HG02943 (cell line): Measurements from ENCODE around the gene MID1.

Experiments
- ATAC-seq: cut with Tn5 transposase; IDR thresholded peaks from one replicate; pipeline ENCODE4 v1.9.1; 2021; ENCODE audit warnings: mild to moderate bottlenecking, low read depth, moderate library complexity; ENCODE audit not compliant: unreplicated experiment

The MID1 gene

DNA sequence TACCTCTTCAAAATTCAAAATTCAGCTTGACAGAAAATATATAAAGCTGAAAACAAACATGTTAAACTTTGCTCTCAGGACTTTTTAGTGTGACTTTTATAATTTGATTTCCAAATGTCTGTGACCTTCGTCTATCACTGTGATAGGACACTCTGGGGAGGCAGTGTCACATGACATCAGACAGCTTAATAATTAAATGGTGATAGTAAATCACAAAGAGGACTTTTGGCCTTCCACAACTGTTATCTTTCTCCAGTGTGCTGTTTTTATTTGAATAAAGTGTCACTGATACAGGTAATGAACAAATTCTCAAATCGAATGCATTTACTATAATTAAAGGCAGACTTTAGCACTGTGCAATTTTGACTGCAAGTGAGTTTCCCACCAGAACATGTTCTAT lies 83.1 kb downstream of the MID1 start:
- ATAC-seq: no peak

DNA sequence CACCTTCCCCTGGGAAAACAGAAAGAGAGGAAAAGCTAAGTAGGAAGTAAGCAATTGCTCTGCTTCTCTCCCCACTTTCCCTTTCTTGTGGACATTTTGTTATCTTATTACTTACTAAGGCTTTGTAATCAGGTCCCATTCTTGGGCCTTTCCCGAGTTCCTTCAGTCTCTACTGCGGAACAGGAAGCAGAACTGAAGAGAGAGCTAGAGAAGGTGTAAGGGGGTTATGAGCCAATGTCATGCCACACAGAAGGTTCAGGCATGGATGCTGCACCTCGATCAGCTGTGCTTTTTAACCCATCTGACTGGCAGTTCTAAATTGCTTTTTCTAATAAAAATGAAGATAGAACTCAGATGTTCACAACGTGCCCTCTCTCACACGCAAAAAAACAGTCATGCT lies 83.6 kb downstream of the MID1 start:
- no peak for ATAC-seq

DNA sequence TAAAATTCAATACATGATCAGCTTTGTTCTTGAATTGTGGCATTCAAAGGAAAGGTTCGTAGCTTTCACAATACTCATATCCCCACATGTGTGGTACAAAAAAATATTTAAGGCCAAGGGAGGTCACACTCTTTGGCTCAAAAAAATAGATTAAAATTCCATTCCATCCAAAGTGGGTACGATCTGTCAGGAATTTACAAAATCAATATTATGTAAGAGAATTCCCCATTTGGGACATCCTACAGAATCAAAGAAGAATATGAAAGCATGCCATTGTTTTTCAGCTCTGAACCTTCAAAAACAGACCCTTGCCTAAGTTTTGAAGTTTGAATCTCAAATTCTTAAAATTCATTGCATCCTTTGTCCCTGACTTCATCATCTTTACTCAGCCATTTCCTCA lies 85.8 kb downstream of the MID1 start:
- ATAC-seq: no peak

DNA sequence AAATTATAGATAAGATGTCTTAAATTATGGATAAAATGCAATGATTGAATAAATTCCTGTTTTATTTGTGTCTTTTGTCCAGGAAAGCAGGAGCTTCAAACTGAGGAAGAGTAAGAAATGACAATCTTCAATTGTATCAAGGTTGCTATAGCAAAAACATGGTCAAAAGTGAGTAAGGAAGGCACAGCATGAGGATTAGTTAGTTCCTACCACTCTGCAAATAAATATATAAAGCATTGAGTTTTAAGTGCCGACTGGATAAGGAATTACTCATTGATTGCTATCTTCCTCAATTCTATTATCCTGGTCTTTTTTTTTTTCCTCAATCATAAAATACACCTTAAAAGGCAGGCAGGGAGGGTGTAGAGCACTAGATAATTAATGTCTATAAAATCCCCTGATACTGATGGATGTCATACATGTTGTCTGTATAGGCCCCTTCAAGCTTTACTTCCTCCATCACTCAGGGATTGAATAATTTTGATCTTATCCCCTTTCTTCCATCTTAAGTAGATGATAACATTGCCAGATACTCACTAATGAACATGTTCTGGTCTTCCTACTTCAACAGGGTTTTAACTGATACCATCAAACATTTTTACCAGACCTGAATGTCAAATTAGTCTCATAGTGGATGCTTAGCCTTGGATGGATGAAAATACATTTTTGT lies 86.6 kb downstream of the MID1 start:
- no peak for ATAC-seq

DNA sequence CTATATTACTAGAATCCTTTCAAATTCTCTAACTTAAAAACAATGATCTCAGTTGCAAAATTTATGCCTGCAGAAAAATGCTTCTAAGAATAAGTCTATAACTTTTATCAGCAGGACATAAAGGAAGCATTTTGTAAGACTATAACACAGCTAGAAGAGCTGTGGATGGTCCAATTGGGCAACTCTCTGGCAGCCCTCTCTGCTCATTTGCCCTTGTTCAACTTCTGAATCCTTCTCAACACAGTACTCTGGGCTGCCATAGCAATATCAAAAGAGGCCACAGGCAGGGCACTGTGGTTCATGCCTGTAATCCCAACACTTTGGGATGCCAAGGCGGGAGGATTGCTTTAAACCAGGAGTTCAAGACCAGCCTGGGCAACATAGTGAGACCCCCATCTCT lies 88.5 kb downstream of the MID1 start:
- no peak for ATAC-seq

DNA sequence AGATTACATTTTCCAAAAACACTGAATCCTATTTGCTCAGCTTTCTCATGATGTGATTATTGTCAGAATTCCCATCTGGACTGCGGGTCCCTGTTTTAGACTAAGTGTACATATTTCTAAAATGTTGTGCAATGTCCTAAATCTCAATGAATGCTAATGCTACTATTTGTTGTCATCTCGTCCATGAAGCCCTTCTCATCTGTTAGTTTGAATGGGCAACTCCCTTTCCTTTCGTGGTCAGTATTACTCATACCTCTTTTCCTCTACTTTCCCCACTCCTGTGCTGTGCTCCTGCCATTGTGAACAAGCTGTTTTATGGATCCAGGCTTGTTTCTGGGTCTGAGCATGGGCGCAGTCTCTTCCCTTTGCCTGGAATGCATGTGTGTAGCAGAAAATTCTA lies 91.0 kb downstream of the MID1 start:
- ATAC-seq: no peak

DNA sequence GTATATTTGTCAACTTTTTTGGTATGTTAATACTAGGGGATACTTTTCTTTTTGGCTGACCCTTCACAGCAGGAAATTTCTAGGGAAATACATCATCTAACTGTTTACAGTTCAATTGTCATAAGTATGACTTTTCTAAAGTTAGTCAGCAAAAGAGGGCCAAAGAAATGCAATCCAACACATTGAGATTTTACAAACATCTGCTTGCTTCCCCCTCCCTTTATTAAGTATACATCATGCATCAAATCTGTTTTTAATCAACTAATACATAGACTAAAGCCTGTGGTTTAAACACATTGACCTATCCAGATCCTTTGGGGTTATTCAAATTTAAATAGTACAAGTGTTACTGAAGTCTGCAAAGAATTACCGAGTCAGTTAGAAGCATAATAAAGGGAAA lies 93.9 kb downstream of the MID1 start:
- no peak for ATAC-seq

DNA sequence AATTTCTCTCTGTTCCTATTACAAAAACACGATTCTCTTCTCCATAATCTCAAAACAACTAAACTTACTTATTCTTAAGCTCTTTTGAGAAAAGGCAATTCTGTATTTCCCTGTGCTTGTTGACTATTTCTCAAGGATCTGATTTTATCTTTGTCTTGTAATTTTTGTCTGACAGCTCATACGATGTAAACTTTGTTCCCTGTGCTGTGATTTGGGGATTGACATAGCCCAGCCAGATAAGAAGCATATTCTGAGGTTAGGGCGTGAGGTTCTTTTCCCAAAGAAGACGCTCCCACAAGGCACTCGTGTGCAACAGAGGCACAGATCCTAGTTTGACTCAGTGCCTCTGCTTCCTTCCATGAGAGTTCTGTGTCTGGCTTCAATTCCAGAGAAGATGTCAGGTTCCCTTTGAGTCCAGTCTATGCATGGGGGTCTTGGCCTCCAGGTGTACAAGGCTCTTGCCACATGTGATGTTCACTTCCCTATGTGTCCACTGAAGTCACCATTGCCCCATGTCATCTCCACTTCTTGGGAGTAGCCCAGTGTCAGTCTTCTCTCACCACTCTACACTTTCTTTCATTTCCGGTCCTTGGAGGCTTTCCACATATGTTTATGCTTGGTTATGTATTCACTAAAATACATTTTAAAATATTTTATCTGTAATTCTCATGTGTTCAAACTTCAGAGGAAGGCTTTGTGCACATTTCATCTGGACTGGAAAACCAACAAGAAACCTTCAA lies 94.8 kb downstream of the MID1 start:
- no peak for ATAC-seq

DNA sequence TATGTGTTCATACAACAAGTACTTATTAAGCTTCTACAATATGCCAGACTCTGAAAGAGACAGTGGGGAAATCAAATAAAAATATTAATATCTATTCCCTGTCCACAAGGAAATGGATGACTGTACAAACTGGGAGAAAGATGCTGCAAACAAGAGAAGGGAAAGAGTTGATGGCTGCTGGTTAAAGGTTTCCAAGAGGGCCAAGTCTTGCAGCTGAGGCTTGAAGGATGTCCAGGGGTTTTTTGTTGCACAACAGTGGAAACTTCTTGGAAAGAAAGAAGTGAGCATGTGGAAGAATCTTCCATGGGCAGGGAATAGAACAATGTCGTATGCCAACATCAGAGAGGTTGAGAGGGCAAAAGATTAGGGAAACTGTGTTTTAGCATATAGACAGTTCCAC lies 95.8 kb downstream of the MID1 start:
- no peak for ATAC-seq

DNA sequence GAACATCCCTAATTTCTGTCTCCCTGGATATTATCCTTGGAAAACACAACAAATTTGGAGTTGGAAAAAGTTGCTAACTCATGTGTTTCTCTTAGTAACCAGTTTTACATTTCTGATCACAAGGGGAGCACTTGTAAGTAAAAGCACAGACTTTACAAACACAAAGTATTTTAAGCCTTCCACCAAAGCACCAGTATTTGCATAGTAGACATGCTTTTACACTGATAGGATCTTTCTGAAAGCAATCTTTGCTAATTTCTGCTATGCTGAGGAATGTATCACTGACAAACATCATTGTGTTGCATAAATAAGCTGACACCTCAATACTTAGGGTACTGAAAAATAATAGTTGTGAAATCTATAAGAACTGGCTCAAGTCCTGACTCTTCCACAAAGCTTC lies 100.6 kb downstream of the MID1 start:
- ATAC-seq: no peak

DNA sequence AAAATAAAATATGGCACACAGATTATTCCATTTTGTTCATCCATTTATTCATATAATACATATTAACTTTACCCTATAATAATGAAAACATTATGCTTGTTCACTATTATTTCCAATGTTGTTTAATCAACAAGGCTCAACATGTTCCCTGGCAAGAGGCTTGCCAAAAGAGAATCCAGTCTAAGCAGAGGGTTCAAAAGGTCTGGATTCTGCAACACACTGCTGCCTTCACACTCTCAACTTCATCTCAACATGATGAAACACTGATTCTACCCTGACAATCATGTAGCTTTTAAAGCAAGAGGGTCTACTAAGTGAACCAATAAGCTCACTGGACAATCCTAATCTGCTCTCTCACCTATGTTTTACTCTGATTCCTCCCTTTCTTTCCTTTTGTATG lies 101.1 kb downstream of the MID1 start:
- no peak for ATAC-seq

DNA sequence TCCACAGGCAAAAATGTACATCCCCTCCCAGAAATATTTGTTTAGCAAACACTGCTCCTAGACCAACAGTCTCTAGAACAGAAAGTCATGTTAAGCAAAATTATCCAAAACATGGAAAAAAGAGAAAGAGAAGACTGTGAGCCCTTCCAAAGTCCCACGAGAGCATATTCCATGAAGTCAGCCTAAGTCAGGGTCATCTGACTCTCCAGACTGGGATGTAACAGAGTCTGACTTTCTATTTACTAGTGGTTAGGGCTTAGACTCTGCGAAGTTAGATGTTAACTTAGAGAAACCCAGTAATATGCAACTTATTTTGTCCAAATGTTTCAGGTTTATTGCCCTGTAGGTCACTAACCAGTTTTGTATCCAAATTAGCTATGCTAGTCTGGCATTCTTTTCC lies 102.3 kb downstream of the MID1 start:
- no peak for ATAC-seq

DNA sequence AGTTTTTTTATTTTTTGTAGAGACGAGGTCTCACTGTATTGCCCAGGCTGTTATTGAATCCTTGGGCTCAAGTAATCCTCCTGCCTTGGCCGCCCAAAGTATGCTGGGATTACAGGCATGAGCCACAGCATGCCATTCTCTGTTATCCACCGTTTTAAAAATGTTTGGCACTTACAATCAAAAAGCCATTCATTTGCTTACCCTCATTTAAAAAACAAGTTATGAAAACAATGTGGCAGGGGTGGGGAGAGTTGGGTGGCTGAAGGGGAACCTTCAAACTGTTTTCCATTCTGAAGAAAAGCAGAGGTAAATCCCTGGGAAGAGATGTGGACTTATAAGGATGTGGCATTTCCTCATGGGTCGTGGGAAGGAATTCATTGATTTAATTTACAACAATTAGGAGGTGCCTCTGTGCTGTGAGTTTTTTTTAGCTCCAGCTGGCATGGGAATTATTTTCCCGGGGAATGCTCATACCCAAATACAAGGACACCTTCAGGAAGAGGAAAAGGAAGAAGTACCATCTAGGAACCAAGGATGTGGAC lies 103.5 kb downstream of the MID1 start:
- no peak for ATAC-seq

DNA sequence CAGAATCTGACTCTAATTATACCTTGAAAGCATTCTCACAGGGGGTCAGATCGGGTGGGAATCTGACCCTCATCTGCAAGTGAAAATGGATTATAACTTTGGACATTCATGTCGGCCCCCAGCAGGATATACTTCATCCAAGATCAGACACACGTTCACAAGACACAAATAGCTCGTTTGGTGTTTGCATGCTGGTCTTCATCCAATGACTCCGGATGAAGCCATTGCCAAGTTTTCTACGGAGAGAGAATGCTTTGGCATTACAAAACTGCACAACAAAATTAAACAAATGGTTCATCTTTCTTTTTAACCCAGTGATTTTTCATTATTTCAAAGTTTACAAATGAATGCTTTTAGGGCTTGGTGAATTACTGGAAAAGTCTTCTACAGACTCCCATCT lies 105.5 kb downstream of the MID1 start:
- ATAC-seq: no peak

DNA sequence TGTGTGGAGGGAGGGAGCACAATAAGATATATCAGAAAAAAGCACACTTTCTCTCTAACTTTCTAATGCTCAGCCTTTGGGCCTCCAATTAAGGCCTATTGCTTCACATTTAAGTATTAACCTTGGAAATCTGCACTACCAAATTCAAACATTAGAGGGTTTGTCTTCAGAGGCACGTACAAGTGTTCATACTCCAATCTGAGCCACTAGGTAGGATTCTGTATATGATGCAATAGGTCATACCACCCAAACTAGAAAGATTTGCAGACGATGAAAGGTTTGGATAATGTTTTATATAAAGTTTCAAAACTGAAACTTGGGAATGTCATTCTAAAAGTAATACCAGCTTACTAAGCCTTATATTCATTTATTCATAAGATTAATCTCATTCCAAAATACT lies 106.4 kb downstream of the MID1 start:
- ATAC-seq: no peak

DNA sequence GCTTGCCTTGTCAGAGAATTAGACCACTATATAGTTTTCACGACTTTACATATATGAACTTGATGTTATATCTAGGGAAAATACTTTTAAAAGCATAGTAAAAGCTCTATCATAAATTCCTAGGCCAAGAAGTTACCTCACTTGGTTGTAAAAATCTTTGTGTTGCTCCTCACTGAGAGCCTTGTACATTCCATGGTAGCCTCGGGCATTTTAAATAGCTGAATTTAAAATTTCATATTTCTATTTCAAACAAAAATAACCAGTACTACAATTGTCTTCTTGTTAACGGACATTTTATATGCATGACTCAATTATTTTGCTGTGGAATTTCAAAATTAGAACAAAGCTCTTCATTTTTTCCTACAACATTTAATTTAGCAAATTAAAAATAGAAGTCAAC lies 107.6 kb downstream of the MID1 start:
- ATAC-seq: no peak

DNA sequence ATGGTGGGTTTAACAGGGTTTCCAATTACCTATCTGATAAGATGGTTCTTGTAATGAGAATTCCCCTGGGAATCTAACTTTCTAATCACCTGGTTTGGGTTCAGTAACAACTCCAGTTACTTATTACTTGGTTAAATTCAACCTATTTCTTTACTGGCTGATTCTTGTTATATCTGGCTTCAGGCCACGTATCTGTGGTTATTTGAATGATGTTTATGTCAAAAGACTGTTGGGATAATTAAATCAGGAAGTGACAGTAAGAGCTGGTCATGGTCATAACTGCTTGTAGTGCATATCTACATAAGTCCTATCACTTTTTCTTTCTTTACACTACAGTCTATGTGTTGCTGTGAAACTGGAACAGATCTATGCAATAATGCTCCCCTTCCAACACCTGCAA lies 108.1 kb downstream of the MID1 start:
- no peak for ATAC-seq

DNA sequence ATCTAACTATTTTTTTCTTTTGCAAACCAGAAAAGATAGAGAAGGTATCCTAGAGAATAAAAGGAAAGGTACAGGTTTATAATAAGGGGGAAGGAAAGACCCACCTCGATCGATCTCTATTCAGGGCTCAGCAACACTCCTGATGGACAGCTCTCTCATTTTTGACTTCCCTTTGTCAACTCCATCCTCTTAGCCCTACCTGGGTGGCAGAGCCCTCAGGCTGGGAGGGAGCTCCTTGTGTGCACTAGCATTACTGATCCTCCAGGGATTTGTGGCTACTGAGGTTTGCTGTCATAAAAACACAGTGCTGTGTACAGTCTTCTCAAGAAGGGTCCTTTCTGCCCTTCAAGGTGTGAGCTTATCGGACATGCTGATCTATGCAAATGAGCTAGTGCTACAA lies 111.0 kb downstream of the MID1 start:
- ATAC-seq: no peak

DNA sequence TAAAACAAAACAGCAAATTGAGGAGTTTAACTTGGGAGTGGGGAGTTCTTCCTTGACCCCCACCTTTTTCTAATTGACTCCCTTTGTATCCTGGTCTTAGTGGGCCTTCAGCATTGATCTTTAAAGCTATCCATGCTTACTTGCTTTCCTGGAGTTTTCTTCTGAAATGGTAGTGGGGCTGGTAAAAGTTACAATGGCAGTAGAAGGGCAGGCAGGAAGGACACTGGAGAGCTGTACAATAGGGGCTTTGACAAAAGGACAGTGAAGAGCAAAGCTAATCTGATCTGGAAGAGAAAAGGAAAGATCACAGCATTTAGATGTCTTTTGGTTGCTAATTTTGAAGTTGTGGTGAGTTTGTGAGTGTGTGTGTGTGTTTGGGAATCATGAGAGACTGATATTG lies 111.5 kb downstream of the MID1 start:
- ATAC-seq: no peak

DNA sequence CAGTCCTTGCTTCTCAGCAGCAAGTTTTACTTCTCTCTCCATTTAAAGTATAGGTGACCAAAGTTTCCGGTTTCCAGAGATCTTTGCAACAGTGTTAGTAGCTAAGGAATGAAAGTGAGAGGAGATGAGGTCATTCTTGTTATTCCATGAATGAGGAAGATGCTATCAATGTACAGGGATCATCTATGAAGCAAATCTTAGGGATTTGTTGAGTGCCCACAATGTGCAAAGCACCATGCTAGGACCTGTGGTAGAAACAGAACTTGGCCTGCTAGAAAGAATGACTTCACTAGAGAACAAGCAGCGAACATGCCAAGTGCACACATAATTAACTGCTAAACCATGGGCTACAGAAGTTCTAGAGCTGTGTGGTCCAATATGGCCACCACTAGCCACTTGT lies 112.5 kb downstream of the MID1 start:
- ATAC-seq: no peak

DNA sequence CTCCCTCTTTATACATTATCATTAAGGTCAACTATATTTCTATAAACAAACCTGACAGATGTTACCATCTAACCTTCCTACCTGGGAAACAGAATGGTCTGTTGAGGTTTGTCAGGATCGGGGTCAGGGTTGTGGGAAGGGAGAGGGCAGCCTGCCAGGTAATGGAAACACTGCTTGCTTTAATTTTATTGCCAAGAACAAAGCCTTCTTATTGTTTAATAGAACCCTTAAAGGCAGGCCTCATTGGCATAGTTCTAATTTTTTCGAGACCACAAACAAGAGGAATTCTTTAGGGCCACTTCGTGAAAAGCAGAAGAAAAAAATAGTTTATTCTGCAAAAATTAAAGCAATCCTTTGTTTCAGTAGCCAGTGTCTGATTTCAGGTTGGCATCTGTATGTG lies 113.2 kb downstream of the MID1 start:
- no peak for ATAC-seq

DNA sequence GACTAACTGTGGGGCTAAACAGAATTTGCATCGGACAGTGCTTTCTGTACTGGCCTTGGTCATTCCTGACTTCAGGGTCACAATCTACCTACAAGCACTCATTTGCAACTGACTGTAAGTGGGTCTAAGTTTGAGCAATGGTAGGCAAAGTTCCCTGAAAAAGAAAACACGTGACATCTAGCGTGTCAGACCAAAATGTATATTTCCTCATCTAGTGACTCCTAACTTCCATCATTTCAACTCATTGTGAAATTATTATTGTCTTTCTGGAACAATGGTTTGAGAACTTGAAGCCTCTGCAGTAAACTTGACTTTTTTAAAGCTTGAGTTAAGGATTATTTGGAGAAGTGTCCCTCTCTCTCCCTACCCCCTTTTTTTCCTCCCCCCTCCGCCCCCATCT lies 113.6 kb downstream of the MID1 start:
- no peak for ATAC-seq
